ENCODE data around the gene RBP5. TPM values are rescaled to one million over a fixed set of nuclear protein-coding genes. Genes with fewer than 3 reads are reported as not detected.

The RBP5 gene
- total and polyA plus RNA-seq, 2 donors (not counting 1 experiment from before 2014, with no cell fraction given): 1.1 TPM; not detected in 1

DNA sequence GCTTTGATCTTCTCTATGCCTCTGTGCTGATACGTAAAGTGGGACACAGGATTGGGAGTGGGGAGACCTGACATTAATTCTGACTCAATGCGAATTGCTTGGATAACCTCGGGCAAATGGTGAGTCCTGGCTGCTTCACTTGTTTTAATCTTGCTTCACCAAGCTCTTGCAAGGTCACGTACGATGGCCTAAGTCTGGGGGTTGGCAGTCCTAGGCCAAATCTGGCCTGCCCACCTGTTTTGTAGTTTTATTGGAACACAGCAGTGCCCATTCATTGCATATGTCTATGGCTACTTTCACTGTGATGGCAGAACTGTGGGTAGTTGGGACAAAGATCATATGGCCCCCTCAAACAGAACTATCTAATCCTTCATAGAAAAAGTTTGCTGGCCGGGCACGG, 14.9 kb upstream of the RBP5 start:
- WGBS (ENCODE audit: insufficient coverage): 97% methylated on average over 7 of the region's 7 CpGs
- H3K27ac ChIP-seq (ENCODE audit: low read length in 2 of 2): no peak overlapping the region
- Mint-ChIP-seq H3K27ac (no peak overlapping the region), H3K27me3 (no peaks in the 10 kb centered on the region), H3K9me3 (ENCODE audit: insufficient read depth) (no peaks in the 10 kb centered on the region), H3K4me1 (peaks cover 2% of the 10 kb centered on the region), H3K4me3 (no peak overlapping the region)
- no peaks in the 10 kb centered on the region for H3K27me3 ChIP-seq (replicated peaks in 1 of 4; ENCODE audit: control extremely low read depth in 1 of 4, control insufficient read depth in 3 of 4, insufficient read depth in 4 of 4, low read length in 3 of 4)
- no peak for TF ChIP-seq EZH2 (IDR thresholded peaks at IDR 0.05; ENCODE audit: borderline replicate concordance, insufficient read depth, low read depth, low read length, poor library complexity, severe bottlenecking)
- TF ChIP-seq CTCF (IDR thresholded peaks at IDR 0.05): no peak
- H3K9me3 ChIP-seq (ENCODE audit: control extremely low read depth in 1 of 3, control insufficient read depth in 2 of 3, insufficient read depth in 1 of 3, low read length in 2 of 3): no peaks in the 10 kb centered on the region
- ChIA-PET CTCF (interaction anchor here (0.6 to 3.7 kb wide), 6 partner anchors 9 to 273 kb away, joined by 3 to 16 read pairs (median 3); no protein-coding TSS in a partner anchor), POLR2A (no interaction called here)
- H3K4me2 ChIP-seq (replicated peaks; ENCODE audit: low read depth, low read length, poor library complexity, severe bottlenecking): no peak overlapping the region
- no peak for ATAC-seq (ENCODE audit: low read depth)
- no peaks in the 10 kb centered on the region for H3K79me2 ChIP-seq (ENCODE audit: control insufficient read depth, insufficient read depth, low read length)
- intact Hi-C loops (cut with micrococcal nuclease): no loop called here
- peaks cover 1 to 16% of the 10 kb centered on the region in 2 experiments for H3K36me3 ChIP-seq (replicated peaks in 1 of 2; ENCODE audit: control extremely low read depth in 1 of 2, control insufficient read depth in 1 of 2, extremely low read depth in 1 of 2, insufficient read depth in 2 of 2, low read length in 1 of 2)
- no peak overlapping the region for H3K4me3 ChIP-seq (ENCODE audit: control extremely low read depth in 1 of 5, extremely low read depth in 1 of 5, insufficient read depth in 1 of 5, low read depth in 2 of 5, low read length in 4 of 5)
- H3K4me1 ChIP-seq (ENCODE audit: control insufficient read depth in 2 of 2, insufficient read depth in 2 of 2, low read length in 2 of 2): no peaks in the 10 kb centered on the region
- no peaks in the 10 kb centered on the region for H4K20me1 ChIP-seq (ENCODE audit: control insufficient read depth, insufficient read depth, low read length, poor library complexity, severe bottlenecking)
- no peak overlapping the region for H3K9ac ChIP-seq (ENCODE audit: low read length)
- no peak overlapping the region for H2AFZ ChIP-seq (ENCODE audit: insufficient read depth, low read depth, low read length, poor library complexity, severe bottlenecking)
- no peak for DNase-seq

DNA sequence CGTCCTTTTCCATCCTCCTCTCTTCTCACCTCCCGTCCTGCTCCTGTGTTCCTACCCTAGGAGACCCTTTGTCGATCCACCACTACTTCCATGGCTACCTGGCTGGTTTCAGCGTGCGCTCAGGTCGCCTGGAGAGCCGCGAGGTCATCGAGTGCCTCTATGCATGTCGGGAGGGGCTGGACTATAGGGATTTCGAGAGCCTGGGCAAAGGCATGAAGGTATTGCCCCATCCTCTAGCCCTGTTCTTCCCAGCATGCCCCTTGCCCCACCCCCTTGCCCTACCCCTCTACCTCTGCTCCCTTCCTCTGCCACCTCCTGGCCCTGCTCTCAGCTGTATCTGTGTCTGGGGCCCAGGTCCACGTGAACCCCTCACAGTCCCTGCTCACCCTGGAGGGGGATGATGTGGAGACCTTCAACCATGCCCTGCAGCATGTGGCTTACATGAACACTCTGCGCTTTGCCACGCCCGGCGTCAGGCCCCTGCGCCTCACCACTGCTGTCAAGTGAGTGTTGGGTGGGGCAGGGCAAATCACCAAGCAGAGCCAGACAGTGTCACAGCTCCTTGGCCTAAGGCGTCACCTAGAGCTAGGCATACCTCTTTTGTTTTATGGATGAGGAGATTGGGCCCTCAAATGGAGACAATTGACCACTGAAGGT, 14.2 kb upstream of the RBP5 start:
- no peak overlapping the region for H3K27ac ChIP-seq (ENCODE audit: low read length in 2 of 2)
- Mint-ChIP-seq H3K27me3 (no peaks in the 10 kb centered on the region), H3K27ac (no peak overlapping the region), H3K4me1 (peaks cover 2% of the 10 kb centered on the region), H3K9me3 (ENCODE audit: insufficient read depth) (no peaks in the 10 kb centered on the region), H3K4me3 (no peak overlapping the region)
- H3K9ac ChIP-seq (ENCODE audit: low read length): no peak overlapping the region
- H2AFZ ChIP-seq (ENCODE audit: insufficient read depth, low read depth, low read length, poor library complexity, severe bottlenecking): no peak overlapping the region
- 98% methylated on average over 15 of the region's 18 CpGs for WGBS (ENCODE audit: insufficient coverage)
- POLR2A ChIA-PET: interaction anchor here (0.6 kb wide), 1 partner anchor 365 kb away, joined by 6 read pairs; no protein-coding TSS in a partner anchor
- TF ChIP-seq CTCF (IDR thresholded peaks at IDR 0.05): no peak
- TF ChIP-seq EZH2 (IDR thresholded peaks at IDR 0.05; ENCODE audit: borderline replicate concordance, insufficient read depth, low read depth, low read length, poor library complexity, severe bottlenecking): no peak
- no peaks in the 10 kb centered on the region for H3K9me3 ChIP-seq (ENCODE audit: control extremely low read depth in 1 of 3, control insufficient read depth in 2 of 3, insufficient read depth in 1 of 3, low read length in 2 of 3)
- ATAC-seq (ENCODE audit: low read depth) (no peak), DNase-seq (no peak)
- H3K79me2 ChIP-seq (ENCODE audit: control insufficient read depth, insufficient read depth, low read length): no peaks in the 10 kb centered on the region
- intact Hi-C loops (cut with micrococcal nuclease): no loop called here
- no peaks in the 10 kb centered on the region for H4K20me1 ChIP-seq (ENCODE audit: control insufficient read depth, insufficient read depth, low read length, poor library complexity, severe bottlenecking)
- H3K36me3 ChIP-seq (replicated peaks in 1 of 2; ENCODE audit: control extremely low read depth in 1 of 2, control insufficient read depth in 1 of 2, extremely low read depth in 1 of 2, insufficient read depth in 2 of 2, low read length in 1 of 2): peaks cover 1 to 18% of the 10 kb centered on the region in 2 experiments
- no peaks in the 10 kb centered on the region for H3K4me1 ChIP-seq (ENCODE audit: control insufficient read depth in 2 of 2, insufficient read depth in 2 of 2, low read length in 2 of 2)
- no peak overlapping the region for H3K4me3 ChIP-seq (ENCODE audit: control extremely low read depth in 1 of 5, extremely low read depth in 1 of 5, insufficient read depth in 1 of 5, low read depth in 2 of 5, low read length in 4 of 5)
- CTCF ChIA-PET: interaction anchor here (0.7 to 3.7 kb wide), 5 partner anchors 10 to 495 kb away, joined by 3 to 16 read pairs (median 3); no protein-coding TSS in a partner anchor
- H3K4me2 ChIP-seq (replicated peaks; ENCODE audit: low read depth, low read length, poor library complexity, severe bottlenecking): no peak overlapping the region
- H3K27me3 ChIP-seq (replicated peaks in 1 of 4; ENCODE audit: control extremely low read depth in 1 of 4, control insufficient read depth in 3 of 4, insufficient read depth in 4 of 4, low read length in 3 of 4): no peaks in the 10 kb centered on the region
